Left kidney (tissue), 8 donors: ENCODE data around the gene DHRS4L2. TPM values are rescaled to one million over a fixed set of nuclear protein-coding genes. Genes with fewer than 3 reads are reported as not detected.
"Not testable (repeated sequence)": the region's sequence is repeated elsewhere in the genome, so short reads cannot be mapped to it uniquely, and the experiment has no call there.

Experiments
- DNase-seq: peaks from one replicate; pipeline ENCODE4 v3.0.0-alpha.2; 2013
- long read RNA-seq, 8 donors: transcript quantifications; one replicate each; lab custom pipeline, GENCODE V29; 2026
- polyA plus RNA-seq: library from polyadenylated mRNA; unstranded; fragments of 120-200 nt; gene quantifications from one replicate; pipeline ENCODE4 v1.2.1, GENCODE V29; 2013; ENCODE audit not compliant: insufficient read length

The DHRS4L2 gene
- 39.6 TPM for polyA plus RNA-seq
- long read RNA-seq, donor 1, partial matches to known transcripts = 0 of 3 reads
- long read RNA-seq, donor 1, other reads (novel, unspliced or antisense) = 0 of 3 reads
- long read RNA-seq, donor 2, partial matches to known transcripts = 0 of 2 reads
- long read RNA-seq, donor 2, other reads (novel, unspliced or antisense) = 0 of 2 reads
- long read RNA-seq, donor 3, transcript DHRS4L2-202 (5 exons, 1,117 nt) = major isoform, 8 of 8 reads
- long read RNA-seq, donor 3, partial matches to known transcripts = 0 of 8 reads
- long read RNA-seq, donor 3, other reads (novel, unspliced or antisense) = 0 of 8 reads
- long read RNA-seq, donor 4, partial matches to known transcripts = 0 of 1 reads
- long read RNA-seq, donor 4, other reads (novel, unspliced or antisense) = 0 of 1 reads
- long read RNA-seq, donor 5, transcript DHRS4L2-202 (5 exons, 1,117 nt) = major isoform, 6 of 10 reads
- long read RNA-seq, donor 5, partial matches to known transcripts = 0 of 10 reads
- long read RNA-seq, donor 5, other reads (novel, unspliced or antisense) = 0 of 10 reads
- long read RNA-seq, donor 6, partial matches to known transcripts = 0 of 4 reads
- long read RNA-seq, donor 6, other reads (novel, unspliced or antisense) = 0 of 4 reads
- long read RNA-seq, donor 7, transcript DHRS4L2-202 (5 exons, 1,117 nt) = major isoform, 10 of 13 reads
- long read RNA-seq, donor 7, partial matches to known transcripts = 0 of 13 reads
- long read RNA-seq, donor 7, other reads (novel, unspliced or antisense) = 0 of 13 reads
- long read RNA-seq, donor 8 = 0 reads

DNA sequence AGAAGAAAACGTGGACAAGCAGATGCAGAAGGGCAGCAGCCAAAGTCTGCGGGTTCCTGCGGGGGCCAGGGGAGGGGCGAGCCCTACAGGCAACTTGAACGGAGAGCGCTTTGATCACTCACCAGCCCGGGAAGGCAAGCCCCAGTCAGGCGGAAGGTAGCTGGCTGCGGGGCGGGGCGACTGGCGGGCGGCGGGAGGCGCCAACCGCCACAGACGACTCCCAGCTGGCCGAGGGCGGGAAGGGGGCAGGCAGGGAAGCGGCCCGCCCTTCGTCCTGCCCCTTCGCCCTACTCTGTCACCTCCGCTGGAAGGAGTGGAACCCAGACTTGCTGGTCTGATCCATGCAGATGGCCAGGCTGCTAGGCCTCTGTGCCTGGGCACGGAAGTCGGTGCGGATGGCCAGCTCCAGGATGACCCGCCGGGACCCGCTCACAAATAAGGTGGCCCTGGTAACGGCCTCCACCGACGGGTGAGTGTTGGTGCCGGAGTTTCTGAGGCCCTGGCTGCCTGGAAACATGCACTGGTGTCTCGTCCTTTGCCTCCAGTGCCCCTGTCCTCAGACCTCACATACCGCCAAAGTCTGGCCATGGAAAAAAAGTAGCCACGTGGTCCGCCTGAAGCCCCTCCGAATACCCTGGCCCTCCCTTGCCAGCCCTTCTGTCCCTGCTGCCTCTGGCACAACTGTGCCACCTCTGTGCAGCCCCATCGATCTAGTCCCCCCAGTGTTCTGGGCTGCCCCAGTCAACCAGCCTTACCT, at the start of gene DHRS4L2:
TSS of gene DHRS4L2 (plus strand) at position 323 of the 757 bp plus-strand sequence. CDS start at position 342, 19 bp downstream.
- peak; percentile 79 for DNase-seq

DNA sequence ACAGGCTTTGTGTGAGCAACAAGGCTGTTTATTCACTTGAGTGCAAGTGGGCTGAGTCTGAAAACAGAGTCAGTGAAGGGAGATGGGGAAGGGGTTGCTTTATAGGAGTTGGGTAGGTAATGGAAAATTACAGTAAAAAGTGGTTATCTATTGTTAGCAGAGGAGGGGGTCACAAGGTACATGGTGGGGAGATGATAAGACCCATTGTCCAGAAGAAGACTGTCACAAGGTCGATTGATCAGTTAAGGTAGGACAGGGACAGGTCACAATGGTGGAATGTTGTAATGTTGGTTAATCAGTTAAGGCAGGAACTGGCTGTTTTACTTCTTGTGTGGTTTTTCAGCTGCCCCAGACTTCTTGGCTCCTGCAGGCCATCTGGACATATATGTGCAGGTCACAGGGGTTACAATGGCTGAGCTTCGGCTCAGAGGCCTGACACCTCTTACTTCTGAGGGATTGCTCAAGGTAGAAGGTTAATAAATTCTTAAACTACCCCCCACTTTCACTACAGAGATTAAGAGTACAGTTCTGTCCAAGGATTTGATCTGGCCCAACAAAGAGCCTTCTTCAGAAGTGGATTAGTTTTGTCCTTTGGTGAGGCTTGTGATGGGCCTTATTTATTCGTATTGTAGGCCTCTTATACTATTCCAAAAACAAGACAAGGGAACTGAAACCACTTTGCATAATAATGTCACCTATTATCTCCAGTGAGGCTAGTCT, 49.0 kb upstream of the DHRS4L2 start:
- DNase-seq = no peak

- no peak for DNase-seq
These were observed 47.5 kb upstream of the DHRS4L2 start for GRCh38 chr14:23941230-23941629.

DNA sequence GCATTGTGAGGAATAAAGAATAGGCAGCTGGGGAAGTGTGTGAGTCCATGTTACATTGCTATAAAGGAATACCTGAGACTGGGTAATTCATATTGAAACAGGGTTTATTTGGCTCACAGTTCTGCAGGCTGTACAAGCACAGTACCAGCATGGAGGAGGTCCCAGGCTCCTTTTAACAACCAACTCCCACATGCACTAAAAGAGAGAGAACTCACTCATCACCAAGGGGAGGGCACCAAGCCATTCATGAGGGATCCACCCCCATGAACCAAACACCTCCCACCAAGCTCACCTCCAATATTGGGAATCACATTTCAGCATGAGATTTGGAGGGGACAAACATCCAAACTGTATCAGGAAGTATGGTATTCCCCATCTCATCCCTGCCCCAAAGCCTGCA, 47.1 kb upstream of the DHRS4L2 start:
- DNase-seq = no peak

DNA sequence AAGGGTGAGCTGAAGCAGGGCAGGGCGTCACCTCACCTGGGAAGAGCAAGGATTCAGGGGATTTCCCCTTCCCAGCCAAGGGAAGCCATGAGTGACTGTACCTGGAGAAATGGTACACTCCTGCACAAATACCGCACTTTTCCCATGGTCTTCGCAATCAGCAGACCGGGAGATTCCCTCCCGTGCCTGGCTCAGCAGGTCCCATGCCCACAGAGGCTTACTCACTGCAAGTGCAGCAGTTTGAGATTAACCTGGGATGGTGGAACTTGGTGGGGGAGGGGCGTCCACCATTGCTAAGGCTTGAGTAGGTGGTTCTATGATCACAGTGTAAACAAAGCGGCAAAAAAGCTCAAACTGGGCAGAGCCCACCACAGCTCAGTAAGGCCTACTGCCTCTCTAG, 46.1 kb upstream of the DHRS4L2 start:
- DNase-seq = no peak

- DNase-seq = not testable (repeated sequence)
These were observed 39.7 kb upstream of the DHRS4L2 start for GRCh38 chr14:23949069-23949468.

GRCh38 chr14:23950411-23951135, 38.2 kb upstream of the DHRS4L2 start:
- no peak for DNase-seq

DNA sequence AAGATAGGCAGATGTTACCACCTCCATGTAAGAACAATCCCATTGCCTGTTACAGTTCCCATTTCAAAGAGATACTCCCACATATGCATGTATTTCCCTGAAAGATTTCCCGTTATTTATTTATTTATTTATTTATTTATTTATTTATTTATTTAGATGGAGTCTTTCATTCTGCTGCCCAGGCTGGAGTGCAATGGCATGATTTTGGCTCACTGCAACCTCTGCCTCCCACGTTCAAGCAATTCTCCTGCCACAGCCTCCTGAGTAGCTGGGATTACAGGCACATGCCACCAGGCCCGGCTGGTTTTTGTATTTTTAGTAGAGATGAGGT, 37.6 kb upstream of the DHRS4L2 start:
- not testable (repeated sequence) for DNase-seq

- peak; percentile 39 for DNase-seq
These were observed 37.0 kb upstream of the DHRS4L2 start for GRCh38 chr14:23951590-23952201.

GRCh38 chr14:23953116-23953463, 35.6 kb upstream of the DHRS4L2 start:
- not testable (repeated sequence) for DNase-seq

- DNase-seq = peak; percentile 83
These were observed 35.1 kb upstream of the DHRS4L2 start, which contains the start of gene DHRS4 for GRCh38 chr14:23953464-23954278. Gene DHRS4, plus strand, starts transcription at chr14:23953770. Its CDS starts 19 bp downstream, at chr14:23953789.

DNA sequence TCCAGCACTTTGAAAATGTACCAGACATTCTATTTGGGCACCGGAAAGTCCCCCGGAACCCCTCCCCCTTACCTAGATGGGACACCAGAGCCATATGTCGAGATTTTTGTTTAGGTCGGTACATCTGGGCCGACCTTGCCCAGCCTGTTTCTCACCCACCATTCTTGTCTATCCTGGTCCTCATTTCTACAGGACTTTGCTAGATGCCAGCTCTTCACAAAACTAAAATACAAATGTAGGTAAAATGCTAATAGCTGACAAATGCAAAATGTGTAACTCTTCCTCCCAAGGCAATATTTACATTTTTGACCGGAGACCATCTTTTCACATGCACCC, 34.5 kb upstream of the DHRS4L2 start:
- DNase-seq = not testable (repeated sequence)

GRCh38 chr14:23954965-23955364, 33.8 kb upstream of the DHRS4L2 start:
- DNase-seq = not testable (repeated sequence)

DNA sequence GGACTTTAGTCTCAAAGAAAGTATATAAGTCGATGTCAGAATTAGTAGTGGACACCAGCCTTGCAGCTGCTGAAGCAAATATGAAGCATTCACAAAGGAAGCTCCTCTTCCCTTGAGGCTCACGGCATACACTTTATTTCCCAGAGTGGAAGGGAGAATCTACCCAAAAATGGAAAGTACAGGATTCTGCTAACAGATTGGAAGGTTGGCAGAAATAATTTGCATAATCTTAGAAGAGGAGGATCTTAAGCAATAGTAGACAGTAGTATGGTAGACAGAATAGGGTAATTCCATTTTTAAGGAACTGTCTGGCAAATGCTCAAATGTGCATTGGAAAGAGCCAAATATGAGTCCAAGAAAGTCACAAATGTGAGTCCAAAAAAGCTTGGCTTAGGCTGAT, 32.9 kb upstream of the DHRS4L2 start:
- not testable (repeated sequence) for DNase-seq

GRCh38 chr14:23957913-23958569, 30.7 kb upstream of the DHRS4L2 start:
- DNase-seq = not testable (repeated sequence)

GRCh38 chr14:23960899-23961298, 27.8 kb upstream of the DHRS4L2 start:
- not testable (repeated sequence) for DNase-seq

GRCh38 chr14:23961704-23962103, 27.0 kb upstream of the DHRS4L2 start:
- DNase-seq = not testable (repeated sequence)

- DNase-seq = not testable (repeated sequence)
These were observed 19.6 kb upstream of the DHRS4L2 start for GRCh38 chr14:23969130-23969480.
